ENCODE measurements around the gene SLCO4A1.

The SLCO4A1 gene

GRCh38 chr20:62614085-62614960 is 28.0 kb upstream of the SLCO4A1 start:
- no peak for TF ChIP-seq CTCF (IDR thresholded peaks at IDR 0.05; ENCODE audit: insufficient read depth, missing control alignments)
- FAIRE-seq (no peak), DNase-seq (ENCODE audit: insufficient read length, low spot score) (no peak)

GRCh38 chr20:62614961-62615680 is 27.2 kb upstream of the SLCO4A1 start:
- no peak for FAIRE-seq
- TF ChIP-seq CTCF (IDR thresholded peaks at IDR 0.05; ENCODE audit: insufficient read depth, missing control alignments), result no peak
- DNase-seq (ENCODE audit: insufficient read length, low spot score), result no peak

- FAIRE-seq, result no peak
- no peak for DNase-seq (ENCODE audit: insufficient read length, low spot score)
- no peak for TF ChIP-seq CTCF (IDR thresholded peaks at IDR 0.05; ENCODE audit: insufficient read depth, missing control alignments)
Observed at GRCh38 chr20:62615750-62616251, 26.5 kb upstream of the SLCO4A1 start.

GRCh38 chr20:62616728-62617621 is 25.3 kb upstream of the SLCO4A1 start:
- peak; percentile 83 for TF ChIP-seq CTCF (IDR thresholded peaks at IDR 0.05; ENCODE audit: insufficient read depth, missing control alignments)
- FAIRE-seq (no peak), DNase-seq (ENCODE audit: insufficient read length, low spot score) (peak; percentile 94)

GRCh38 chr20:62617711-62618483 is 24.4 kb upstream of the SLCO4A1 start:
- FAIRE-seq (no peak), DNase-seq (ENCODE audit: insufficient read length, low spot score) (no peak)
- no peak for TF ChIP-seq CTCF (IDR thresholded peaks at IDR 0.05; ENCODE audit: insufficient read depth, missing control alignments)

All from D721Med (cell line).